GM23338 (cell line): ENCODE measurements around the gene GINM1.

Experiments
- CREB1 ChIP-seq: fragments of 250-450 bp; sonication (Bioruptor Pico); IDR thresholded peaks from 2 replicates; pipeline ENCODE4 v1.5.0; 2020; ENCODE audit warnings: low read depth, mild to moderate bottlenecking, moderate library complexity
- EZH2 ChIP-seq: fragments of 200-600 bp; sonication (generic); IDR thresholded peaks from one replicate; pipeline ENCODE4 v1.8.0; 2017; ENCODE audit warnings: antibody characterized with exemption, mild to moderate bottlenecking, low read depth; ENCODE audit not compliant: unreplicated experiment
- EZH2phosphoT487 ChIP-seq: fragments of 200-600 bp; sonication (generic); IDR thresholded peaks from one replicate; pipeline ENCODE4 v1.8.1; 2018; ENCODE audit warnings: antibody characterized with exemption; ENCODE audit not compliant: unreplicated experiment
- NANOG ChIP-seq: IDR thresholded peaks from 2 replicates; pipeline ENCODE4 v1.6.1; 2016; ENCODE audit warnings: antibody characterized with exemption, borderline replicate concordance
- POLR2AphosphoS5 ChIP-seq: IDR thresholded peaks from 2 replicates; pipeline ENCODE4 v1.6.1; 2016; ENCODE audit warnings: antibody characterized with exemption, low read depth
- STAT1 ChIP-seq: IDR thresholded peaks from one replicate; pipeline ENCODE4 v1.6.1; 2016; ENCODE audit warnings: antibody characterized with exemption; ENCODE audit not compliant: unreplicated experiment
- ZNF114 ChIP-seq: fragments of 250-450 bp; sonication (Bioruptor Pico); IDR thresholded peaks from 2 replicates; pipeline ENCODE4 v1.5.0; 2020; ENCODE audit warnings: mild to moderate bottlenecking, moderate library complexity
- TF ChIP-seq, protein P1 (sequence below), 2 experiments: fragments of 200-600 bp in 1 of 2; sonication (generic) in 1 of 2; conservative IDR thresholded peaks; 2 replicates each; pipeline versions ENCODE4 v1.5.1 to v1.6.1; 2016 to 2017; ENCODE audit warnings: antibody characterized with exemption in 2 of 2, low read depth in 2 of 2, mild to moderate bottlenecking in 2 of 2, moderate library complexity in 1 of 2
- TF ChIP-seq, protein P2 (sequence below): IDR thresholded peaks from one replicate; pipeline ENCODE4 v1.6.1; 2018; ENCODE audit warnings: antibody characterized with exemption; ENCODE audit not compliant: unreplicated experiment
- TF ChIP-seq, protein P3 (sequence below): IDR thresholded peaks from 2 replicates; pipeline ENCODE4 v1.6.1; 2016; ENCODE audit warnings: antibody characterized with exemption

DNA sequence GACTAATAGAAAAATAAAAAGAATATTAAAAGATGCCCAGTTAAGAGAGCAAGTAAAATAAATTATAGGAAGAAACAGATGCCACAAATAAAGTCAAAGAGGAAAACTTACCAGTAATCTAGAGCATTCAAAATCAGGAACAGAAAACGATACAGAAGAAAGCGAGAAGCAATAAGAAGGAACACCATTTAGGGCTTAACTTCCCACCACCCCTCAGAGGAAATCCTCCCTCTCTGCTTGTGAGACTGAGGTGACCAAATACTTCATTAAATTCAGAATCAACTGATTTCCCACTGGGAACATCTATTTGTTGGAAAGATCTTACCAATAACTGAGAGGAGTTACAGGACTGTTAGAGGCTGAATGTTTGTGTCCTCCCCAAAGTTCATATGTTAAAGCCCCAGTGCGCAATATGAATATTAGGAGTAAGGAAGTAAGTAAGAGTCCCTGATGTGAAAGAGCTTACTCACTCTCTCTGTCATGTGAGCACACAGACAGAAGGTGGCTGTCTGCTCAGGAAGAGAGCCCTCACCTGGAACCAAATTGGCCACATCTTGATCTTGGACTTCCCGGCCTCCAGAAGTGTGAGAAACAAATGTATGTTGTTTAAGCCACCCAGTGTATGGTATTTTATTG is 62.8 kb downstream of the GINM1 start:
- TF ChIP-seq, protein P1, sequence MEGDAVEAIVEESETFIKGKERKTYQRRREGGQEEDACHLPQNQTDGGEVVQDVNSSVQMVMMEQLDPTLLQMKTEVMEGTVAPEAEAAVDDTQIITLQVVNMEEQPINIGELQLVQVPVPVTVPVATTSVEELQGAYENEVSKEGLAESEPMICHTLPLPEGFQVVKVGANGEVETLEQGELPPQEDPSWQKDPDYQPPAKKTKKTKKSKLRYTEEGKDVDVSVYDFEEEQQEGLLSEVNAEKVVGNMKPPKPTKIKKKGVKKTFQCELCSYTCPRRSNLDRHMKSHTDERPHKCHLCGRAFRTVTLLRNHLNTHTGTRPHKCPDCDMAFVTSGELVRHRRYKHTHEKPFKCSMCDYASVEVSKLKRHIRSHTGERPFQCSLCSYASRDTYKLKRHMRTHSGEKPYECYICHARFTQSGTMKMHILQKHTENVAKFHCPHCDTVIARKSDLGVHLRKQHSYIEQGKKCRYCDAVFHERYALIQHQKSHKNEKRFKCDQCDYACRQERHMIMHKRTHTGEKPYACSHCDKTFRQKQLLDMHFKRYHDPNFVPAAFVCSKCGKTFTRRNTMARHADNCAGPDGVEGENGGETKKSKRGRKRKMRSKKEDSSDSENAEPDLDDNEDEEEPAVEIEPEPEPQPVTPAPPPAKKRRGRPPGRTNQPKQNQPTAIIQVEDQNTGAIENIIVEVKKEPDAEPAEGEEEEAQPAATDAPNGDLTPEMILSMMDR (conservative IDR thresholded peaks at IDR 0.05; ENCODE audit: low read depth in 2 of 2): no peak
- TF ChIP-seq EZH2 (no peak), NANOG (no peak), POLR2AphosphoS5 (no peak), STAT1 (no peak), CREB1 (CRISPR knock-in tag) (no peak), EZH2phosphoT487 (no peak), ZNF114 (no peak)
- TF ChIP-seq, protein P2, sequence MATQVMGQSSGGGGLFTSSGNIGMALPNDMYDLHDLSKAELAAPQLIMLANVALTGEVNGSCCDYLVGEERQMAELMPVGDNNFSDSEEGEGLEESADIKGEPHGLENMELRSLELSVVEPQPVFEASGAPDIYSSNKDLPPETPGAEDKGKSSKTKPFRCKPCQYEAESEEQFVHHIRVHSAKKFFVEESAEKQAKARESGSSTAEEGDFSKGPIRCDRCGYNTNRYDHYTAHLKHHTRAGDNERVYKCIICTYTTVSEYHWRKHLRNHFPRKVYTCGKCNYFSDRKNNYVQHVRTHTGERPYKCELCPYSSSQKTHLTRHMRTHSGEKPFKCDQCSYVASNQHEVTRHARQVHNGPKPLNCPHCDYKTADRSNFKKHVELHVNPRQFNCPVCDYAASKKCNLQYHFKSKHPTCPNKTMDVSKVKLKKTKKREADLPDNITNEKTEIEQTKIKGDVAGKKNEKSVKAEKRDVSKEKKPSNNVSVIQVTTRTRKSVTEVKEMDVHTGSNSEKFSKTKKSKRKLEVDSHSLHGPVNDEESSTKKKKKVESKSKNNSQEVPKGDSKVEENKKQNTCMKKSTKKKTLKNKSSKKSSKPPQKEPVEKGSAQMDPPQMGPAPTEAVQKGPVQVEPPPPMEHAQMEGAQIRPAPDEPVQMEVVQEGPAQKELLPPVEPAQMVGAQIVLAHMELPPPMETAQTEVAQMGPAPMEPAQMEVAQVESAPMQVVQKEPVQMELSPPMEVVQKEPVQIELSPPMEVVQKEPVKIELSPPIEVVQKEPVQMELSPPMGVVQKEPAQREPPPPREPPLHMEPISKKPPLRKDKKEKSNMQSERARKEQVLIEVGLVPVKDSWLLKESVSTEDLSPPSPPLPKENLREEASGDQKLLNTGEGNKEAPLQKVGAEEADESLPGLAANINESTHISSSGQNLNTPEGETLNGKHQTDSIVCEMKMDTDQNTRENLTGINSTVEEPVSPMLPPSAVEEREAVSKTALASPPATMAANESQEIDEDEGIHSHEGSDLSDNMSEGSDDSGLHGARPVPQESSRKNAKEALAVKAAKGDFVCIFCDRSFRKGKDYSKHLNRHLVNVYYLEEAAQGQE: no peak
- TF ChIP-seq, protein P3, sequence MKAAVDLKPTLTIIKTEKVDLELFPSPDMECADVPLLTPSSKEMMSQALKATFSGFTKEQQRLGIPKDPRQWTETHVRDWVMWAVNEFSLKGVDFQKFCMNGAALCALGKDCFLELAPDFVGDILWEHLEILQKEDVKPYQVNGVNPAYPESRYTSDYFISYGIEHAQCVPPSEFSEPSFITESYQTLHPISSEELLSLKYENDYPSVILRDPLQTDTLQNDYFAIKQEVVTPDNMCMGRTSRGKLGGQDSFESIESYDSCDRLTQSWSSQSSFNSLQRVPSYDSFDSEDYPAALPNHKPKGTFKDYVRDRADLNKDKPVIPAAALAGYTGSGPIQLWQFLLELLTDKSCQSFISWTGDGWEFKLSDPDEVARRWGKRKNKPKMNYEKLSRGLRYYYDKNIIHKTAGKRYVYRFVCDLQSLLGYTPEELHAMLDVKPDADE: no peak
